K562 (cell line): Measurements from ENCODE around the gene CDKN2C. TPM values are rescaled to one million over a fixed set of nuclear protein-coding genes. Genes with fewer than 3 reads are reported as not detected.

ENCODE experiments used
- CC2D1A ChIP-seq: fragments of 450-650 bp; IDR thresholded peaks from 2 replicates; pipeline ENCODE4 v1.6.1; 2017; ENCODE audit warnings: mild to moderate bottlenecking
- CCNT2 ChIP-seq: IDR thresholded peaks from 2 replicates; pipeline ENCODE4 v1.6.1; 2011; ENCODE audit warnings: borderline replicate concordance, low read depth, mild to moderate bottlenecking, moderate library complexity, mixed read lengths, low read length; ENCODE audit not compliant: insufficient read length; ENCODE audit errors: extremely low read depth
- CHD1 ChIP-seq: fragments of 200-600 bp; sonication (generic); IDR thresholded peaks from one replicate; pipeline ENCODE4 v1.6.1; 2012; ENCODE audit warnings: mild to moderate bottlenecking, moderate library complexity, low read length, inconsistent platforms
- DACH1 ChIP-seq: fragments of 450-650 bp; IDR thresholded peaks from 2 replicates; pipeline ENCODE4 v1.6.1; 2018; ENCODE audit not compliant: partially characterized antibody
- ELF4 ChIP-seq: fragments of 450-650 bp; formaldehyde crosslinking; IDR thresholded peaks from 2 replicates; pipeline ENCODE4 v1.4.0; 2022; ENCODE audit warnings: missing genetic modification characterization
- ERF ChIP-seq: fragments of 450-650 bp; formaldehyde crosslinking; IDR thresholded peaks from 2 replicates; pipeline ENCODE4 v1.4.0; 2020; ENCODE audit warnings: mild to moderate bottlenecking, mixed read lengths
- ETV5 ChIP-seq: sonication (generic); formaldehyde crosslinking; IDR thresholded peaks from 2 replicates; pipeline ENCODE4 v1.4.0; 2020; ENCODE audit warnings: low read depth, mild to moderate bottlenecking, missing genetic modification reagents
- HNRNPL ChIP-seq: fragments of 200-400 bp; formaldehyde crosslinking; IDR thresholded peaks from 2 replicates; pipeline ENCODE4 v1.6.1; 2017; ENCODE audit warnings: low read depth, mild to moderate bottlenecking, low read length
- KDM1A ChIP-seq, 2 experiments: fragments of 450-650 bp; IDR thresholded peaks; 2 replicates each; pipeline ENCODE4 v1.6.1; 2016; ENCODE audit warnings: mild to moderate bottlenecking in 2 of 2
- KLF1 ChIP-seq: fragments of 450-650 bp; IDR thresholded peaks from 2 replicates; pipeline ENCODE4 v1.6.1; 2016; ENCODE audit warnings: missing genetic modification characterization, missing compliant biosample characterization
- LEF1 ChIP-seq: fragments of 450-650 bp; IDR thresholded peaks from 2 replicates; pipeline ENCODE4 v1.6.1; 2016; ENCODE audit warnings: mild to moderate bottlenecking
- MEF2A ChIP-seq: IDR thresholded peaks from 2 replicates; pipeline ENCODE4 v1.6.1; 2011; ENCODE audit warnings: low read depth, mild to moderate bottlenecking, low read length, moderate library complexity; ENCODE audit not compliant: control insufficient read depth
- MTA2 ChIP-seq: fragments of 450-650 bp; IDR thresholded peaks from 2 replicates; pipeline ENCODE4 v1.6.1; 2016; ENCODE audit warnings: low read depth
- NBN ChIP-seq: fragments of 450-650 bp; IDR thresholded peaks from 2 replicates; pipeline ENCODE4 v1.6.1; 2016; ENCODE audit warnings: low read depth, mild to moderate bottlenecking
- POLR2AphosphoS2 ChIP-seq: IDR thresholded peaks from 2 replicates; pipeline ENCODE4 v1.6.1; 2012; ENCODE audit warnings: low read length, improper control_type of control experiment
- PRMT5 ChIP-seq: sonication (generic); formaldehyde crosslinking; IDR thresholded peaks from 2 replicates; pipeline ENCODE4 v1.5.0; 2020; ENCODE audit warnings: missing genetic modification reagents
- RBM17 ChIP-seq: fragments of 200-400 bp; formaldehyde crosslinking; IDR thresholded peaks from 2 replicates; pipeline ENCODE4 v1.6.1; 2017; ENCODE audit warnings: low read depth, mild to moderate bottlenecking, low read length, borderline replicate concordance
- RCOR1 ChIP-seq, 2 experiments: IDR thresholded peaks; 2 replicates each; pipeline ENCODE4 v1.6.1; 2012; ENCODE audit warnings: low read depth in 2 of 2, low read length in 2 of 2, borderline replicate concordance in 1 of 2, improper control_type of control experiment in 1 of 2
- SP2 ChIP-seq: IDR thresholded peaks from 2 replicates; pipeline ENCODE4 v1.6.1; 2011; ENCODE audit warnings: mild to moderate bottlenecking, low read depth, low read length, moderate library complexity; ENCODE audit not compliant: poor library complexity, severe bottlenecking; ENCODE audit errors: extremely low read depth
- ZHX1 ChIP-seq: fragments of 150-350 bp; conservative IDR thresholded peaks from 2 replicates; pipeline ENCODE4 v1.6.1; 2014; ENCODE audit warnings: low read length
- ZNF133 ChIP-seq: fragments of 250-450 bp; sonication (Bioruptor Pico); IDR thresholded peaks from 2 replicates; pipeline ENCODE4 v1.4.0; 2020; ENCODE audit warnings: mild to moderate bottlenecking
- ZNF584 ChIP-seq: fragments of 200-800 bp; sonication (Bioruptor generic); IDR thresholded peaks from 2 replicates; pipeline ENCODE4 v1.6.1; 2016; ENCODE audit warnings: low read depth, mild to moderate bottlenecking, missing genetic modification characterization, missing compliant biosample characterization
- ZNF740 ChIP-seq, 3 experiments: fragments of 200-800 bp in 1 of 3; sonication (Bioruptor generic) in 1 of 3; sonication (generic) in 1 of 3; formaldehyde crosslinking in 1 of 3; IDR thresholded peaks; 2 replicates each; pipeline versions ENCODE4 v1.6.1 to v1.8.0; 2016 to 2022; ENCODE audit warnings: mild to moderate bottlenecking in 2 of 3, missing compliant biosample characterization in 2 of 3, missing genetic modification characterization in 2 of 3, missing genetic modification reagents in 1 of 3
- polyA plus RNA-seq, 8 experiments: library from polyadenylated mRNA; depleted of rRNA in 4 of 8; stranded (reverse) in 5 of 8; unstranded in 3 of 8; fragments of >200 nt; fragmentation: Nextera tagmentation in 2 of 8; fragmentation: Illumina TruSeq in 1 of 8; extraction: Ambion mirVana in 2 of 8; extraction: Trizol in 1 of 8; gene quantifications; 2 replicates each; pipeline versions ENCODE4 v1.2.1 to v1.2.3, GENCODE V29; 2011 to 2014; ENCODE audit warnings: inconsistent platforms in 1 of 8, missing spikeins in 1 of 8
- total RNA-seq, 7 experiments: library from RNA; depleted of rRNA in 6 of 7; stranded (reverse); fragments of >200 nt in 6 of 7; fragmentation: Illumina TruSeq in 2 of 7; extraction: Trizol in 2 of 7; gene quantifications; 2 replicates each; pipeline versions ENCODE4 v1.2.1 to v1.2.3, GENCODE V29; 2011 to 2021; ENCODE audit warnings: low replicate concordance in 1 of 7
- TF ChIP-seq, protein P1 (sequence below), 2 experiments: IDR thresholded peaks; 2 replicates each; pipeline ENCODE4 v1.6.1; 2011; ENCODE audit warnings: borderline replicate concordance in 1 of 2, control low read depth in 1 of 2, low read depth in 1 of 2, low read length in 1 of 2, mild to moderate bottlenecking in 1 of 2, mixed read lengths in 1 of 2, moderate library complexity in 1 of 2; ENCODE audit not compliant: insufficient read depth in 1 of 2, insufficient read length in 1 of 2, poor library complexity in 1 of 2, severe bottlenecking in 1 of 2; ENCODE audit errors: extremely low read depth in 1 of 2

The CDKN2C gene
- total and polyA plus RNA-seq, 9 of the 15 experiments (the other 6 are each of a cell fraction or from before 2014, with no cell fraction given), result 11.9 to 74.3 (median 45.9) TPM

DNA sequence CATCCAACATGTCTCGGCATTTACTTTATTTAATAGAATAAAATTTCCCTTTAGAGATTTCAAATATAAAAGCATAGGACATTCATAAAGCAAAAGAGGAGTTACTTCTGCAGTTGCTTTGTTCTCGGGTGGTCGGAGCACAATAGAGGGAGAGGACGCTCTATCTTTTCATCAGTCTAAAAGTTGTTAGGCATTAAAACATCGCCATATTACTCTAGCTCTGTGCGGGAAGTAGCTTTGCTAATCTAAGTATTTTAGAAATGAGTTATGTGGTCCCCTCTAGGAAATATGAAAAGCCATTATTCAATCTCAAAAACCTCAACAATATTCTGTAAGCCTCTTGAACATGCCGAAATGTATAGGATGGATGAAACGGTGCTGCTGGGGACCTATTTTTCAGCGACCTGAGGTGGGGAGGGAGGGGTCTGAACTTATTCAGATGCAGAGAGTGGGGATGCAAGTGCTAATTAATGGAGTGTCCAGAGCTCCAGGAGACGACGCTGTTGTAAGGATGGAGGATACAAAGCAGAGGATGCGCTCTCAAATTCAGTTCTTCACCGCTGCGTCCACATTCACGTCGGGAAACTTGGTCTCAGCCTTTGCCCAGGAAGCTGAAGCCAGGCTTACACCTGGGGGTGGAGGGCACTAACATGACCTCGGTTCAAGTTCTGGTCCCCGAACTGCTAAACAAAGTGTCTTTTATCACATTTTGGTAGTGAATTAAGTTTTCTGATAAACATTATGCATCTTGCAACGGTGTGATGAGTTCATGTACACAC is 6.3 kb downstream of the CDKN2C start (continued):
- TF ChIP-seq MTA2, result no peak
- no peak for TF ChIP-seq ELF4 (CRISPR knock-in tag)
- peak in 1 of 2 experiments; percentile 71; a peak in 2 of 4 replicates for TF ChIP-seq RCOR1 (IDR thresholded peaks at IDR 0.05; ENCODE audit: borderline replicate concordance in 1 of 2, low read depth in 2 of 2, low read length in 2 of 2)
- no peak for TF ChIP-seq ETV5
- TF ChIP-seq CHD1, result peak; percentile 84
- TF ChIP-seq ERF (CRISPR knock-in tag), result no peak
- no peak for TF ChIP-seq POLR2AphosphoS2
- no peak for TF ChIP-seq MEF2A
- TF ChIP-seq PRMT5 (CRISPR knock-in tag), result no peak
- TF ChIP-seq NBN, result 0 out of 2 replicates have a peak, but pooled peaks have one; percentile 27
- no peak for TF ChIP-seq ZNF740 (CRISPR knock-in tag; IDR thresholded peaks at IDR 0.05)
- TF ChIP-seq ZNF740 (tag; IDR thresholded peaks at IDR 0.05), result no peak
- no peak for TF ChIP-seq DACH1
- TF ChIP-seq HNRNPL, result no peak
- TF ChIP-seq LEF1, result no peak
- TF ChIP-seq CCNT2, result no peak
- peak in 1 of 2 experiments; percentile 8; a peak in 1 of 4 replicates for TF ChIP-seq KDM1A (IDR thresholded peaks at IDR 0.05)
- TF ChIP-seq ZNF584 (CRISPR knock-in tag), result no peak
- 0 out of 2 replicates have a peak, but pooled peaks have one; percentile 15 for TF ChIP-seq KLF1 (tag)
- TF ChIP-seq SP2, result no peak
- no peak for TF ChIP-seq ZNF133 (CRISPR knock-in tag)
- TF ChIP-seq, protein P1, sequence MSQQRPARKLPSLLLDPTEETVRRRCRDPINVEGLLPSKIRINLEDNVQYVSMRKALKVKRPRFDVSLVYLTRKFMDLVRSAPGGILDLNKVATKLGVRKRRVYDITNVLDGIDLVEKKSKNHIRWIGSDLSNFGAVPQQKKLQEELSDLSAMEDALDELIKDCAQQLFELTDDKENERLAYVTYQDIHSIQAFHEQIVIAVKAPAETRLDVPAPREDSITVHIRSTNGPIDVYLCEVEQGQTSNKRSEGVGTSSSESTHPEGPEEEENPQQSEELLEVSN (IDR thresholded peaks at IDR 0.05; ENCODE audit: borderline replicate concordance in 1 of 2, extremely low read depth in 1 of 2, insufficient read depth in 1 of 2, insufficient read length in 1 of 2, low read depth in 1 of 2, low read length in 1 of 2, poor library complexity in 1 of 2, severe bottlenecking in 1 of 2), result no peak
- TF ChIP-seq ZHX1, result no peak
- TF ChIP-seq RBM17, result no peak
- no peak for TF ChIP-seq CC2D1A
